Activated CD8-positive, alpha-beta memory T cell treated with anti-CD3 and anti-CD28 coated beads, Interleukin-2, amount 50 U/mL, for 48 hours (primary cell): ENCODE measurements around the gene P2RX7.
"Not testable (repeated sequence)": the region's sequence is repeated elsewhere in the genome, so short reads cannot be mapped to it uniquely, and the experiment has no call there.

Experiments used
- DNase-seq: peaks from one replicate; pipeline ENCODE4 v3.0.0-alpha.2; 2020

The P2RX7 gene

DNA sequence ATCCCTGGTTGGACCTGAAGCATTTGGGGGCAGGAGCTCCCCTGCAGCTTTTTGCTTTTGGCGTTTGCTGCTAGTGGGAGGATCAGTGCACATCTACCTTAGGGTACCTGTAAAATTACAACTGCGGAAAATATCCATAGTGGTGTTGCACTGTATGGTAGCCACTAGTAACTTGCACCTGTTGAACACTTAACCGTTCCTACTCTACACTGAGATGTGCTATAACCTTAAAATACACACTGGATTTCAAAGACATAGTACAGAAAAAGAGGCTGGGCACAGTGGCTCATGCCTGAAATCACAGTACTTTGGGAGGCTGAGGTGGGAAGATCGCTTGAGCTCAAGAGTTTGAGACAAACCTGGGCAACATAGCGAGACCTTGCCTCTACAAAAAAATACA, 80.2 kb downstream of the P2RX7 start:
- no peak for DNase-seq

DNA sequence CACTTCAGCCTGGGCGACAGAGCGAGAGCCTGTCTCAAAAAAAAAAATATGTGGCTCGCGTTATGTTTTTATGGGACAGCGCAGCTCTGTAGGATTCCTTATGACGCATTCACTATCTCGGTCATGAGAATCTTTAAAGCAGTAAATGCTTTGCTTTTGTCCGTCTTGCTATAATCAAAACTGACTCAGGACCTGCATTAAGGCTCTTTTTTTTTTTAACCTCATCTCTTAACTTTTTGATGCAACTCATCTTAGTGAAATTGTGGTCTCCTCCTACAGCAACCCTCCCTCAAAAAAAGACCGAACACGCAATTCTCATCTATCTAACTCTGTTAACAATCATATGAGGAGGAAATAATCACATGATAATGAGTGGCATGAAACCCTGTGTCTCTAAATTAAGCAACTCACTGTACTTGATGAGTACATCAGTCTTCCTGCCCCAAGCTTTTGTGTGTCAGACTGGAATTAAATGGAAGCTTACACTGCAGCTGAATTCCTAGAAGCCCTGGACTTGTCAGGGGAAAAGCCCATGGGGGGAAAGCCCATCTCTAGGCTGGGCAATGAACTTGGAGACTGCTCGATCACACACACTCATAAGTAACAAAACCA, 81.6 kb downstream of the P2RX7 start:
- no peak for DNase-seq

DNA sequence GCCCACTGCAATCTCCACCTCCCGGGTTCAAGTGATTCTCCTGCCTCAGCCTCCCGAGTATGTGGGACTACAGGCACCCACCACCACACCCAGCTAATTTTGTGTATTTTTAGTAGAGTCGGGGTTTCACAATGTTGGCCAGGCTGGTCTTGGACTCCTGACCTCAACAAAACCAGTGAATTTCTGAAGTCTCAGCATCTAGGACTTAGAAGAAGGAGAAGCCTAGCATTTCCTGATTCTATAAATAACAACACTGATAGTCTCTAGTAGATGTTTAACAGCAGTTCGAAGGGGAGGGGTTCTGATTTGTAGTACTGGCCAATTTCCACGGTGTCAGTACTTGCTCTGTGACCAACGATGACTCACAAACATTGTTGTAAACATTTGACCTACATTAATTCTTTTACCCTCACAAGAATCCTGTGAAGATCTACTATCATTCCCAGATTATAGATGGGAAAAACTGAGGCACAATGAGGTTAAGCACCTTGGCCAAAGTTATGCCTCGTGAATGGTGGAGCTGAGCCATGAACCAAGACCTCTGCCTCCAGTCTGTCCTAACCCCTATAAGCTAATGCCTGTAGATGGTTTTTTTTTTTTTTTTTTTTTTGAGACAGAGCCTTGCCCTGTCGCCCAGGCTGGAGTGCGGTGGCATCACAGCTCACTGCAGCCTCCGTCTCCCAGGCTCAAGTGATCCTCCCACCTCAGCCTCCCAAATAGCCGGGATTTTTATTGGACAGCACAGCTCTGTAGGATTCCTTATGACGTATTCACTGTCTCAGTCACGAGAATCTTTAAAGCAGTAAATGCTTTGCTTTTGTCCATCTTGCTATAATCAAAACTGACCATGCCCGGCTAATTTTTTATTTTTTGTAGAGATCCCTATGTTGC, 82.4 kb downstream of the P2RX7 start:
- no peak for DNase-seq

DNA sequence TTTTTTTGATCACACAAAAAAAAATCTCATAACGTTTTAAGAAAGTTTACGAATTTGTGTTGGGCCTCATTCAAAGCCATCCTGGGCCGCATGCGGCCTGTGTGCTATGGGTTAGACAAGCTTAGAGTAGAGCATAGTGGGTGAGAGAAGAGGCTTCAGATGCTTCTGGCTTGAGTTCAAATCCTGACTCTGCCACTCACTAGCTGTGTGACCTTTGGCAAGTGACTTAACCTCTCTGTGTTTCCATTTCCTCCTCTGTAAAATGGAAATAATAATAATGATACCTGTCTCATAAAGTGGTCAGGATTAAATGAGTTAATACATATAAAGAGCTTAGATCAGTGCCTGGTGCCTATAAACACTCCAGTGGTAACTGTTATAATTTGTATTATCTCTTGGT, 83.4 kb downstream of the P2RX7 start:
- DNase-seq, result no peak

DNA sequence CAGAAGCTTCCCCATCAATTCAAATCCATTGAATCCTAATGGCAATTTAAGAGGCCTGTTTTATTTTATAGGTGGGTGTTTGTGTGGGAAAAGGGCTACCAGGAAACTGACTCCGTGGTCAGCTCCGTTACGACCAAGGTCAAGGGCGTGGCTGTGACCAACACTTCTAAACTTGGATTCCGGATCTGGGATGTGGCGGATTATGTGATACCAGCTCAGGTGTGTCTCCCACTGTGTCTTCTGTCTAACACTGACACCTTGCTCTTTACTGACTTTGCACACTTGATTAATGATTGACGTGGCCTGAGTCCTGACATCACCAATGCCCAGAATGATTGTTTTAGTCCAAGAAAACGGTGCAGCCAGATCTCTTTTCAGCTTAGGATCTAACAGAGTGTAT, 84.4 kb downstream of the P2RX7 start:
- no peak for DNase-seq

DNA sequence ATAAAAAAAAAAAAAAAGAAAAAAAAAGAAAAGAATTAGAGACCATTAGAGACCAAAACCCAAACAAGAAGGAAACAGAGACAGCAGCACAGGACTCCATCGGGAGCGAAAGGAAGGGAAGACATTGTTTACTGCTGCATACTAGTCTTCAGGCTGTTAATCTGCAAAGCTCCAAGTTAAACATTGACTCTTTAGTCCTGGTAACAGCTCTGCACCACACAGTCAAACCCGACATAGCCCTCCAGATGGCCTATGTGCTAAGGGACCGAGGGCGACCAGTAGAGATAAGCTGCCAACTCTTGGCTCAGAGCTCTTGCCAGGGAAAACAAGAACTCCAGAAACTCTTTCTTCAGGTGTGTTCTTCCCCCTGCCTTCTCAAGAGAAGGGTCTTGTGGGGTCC, 85.1 kb downstream of the P2RX7 start:
- DNase-seq, result no peak

DNA sequence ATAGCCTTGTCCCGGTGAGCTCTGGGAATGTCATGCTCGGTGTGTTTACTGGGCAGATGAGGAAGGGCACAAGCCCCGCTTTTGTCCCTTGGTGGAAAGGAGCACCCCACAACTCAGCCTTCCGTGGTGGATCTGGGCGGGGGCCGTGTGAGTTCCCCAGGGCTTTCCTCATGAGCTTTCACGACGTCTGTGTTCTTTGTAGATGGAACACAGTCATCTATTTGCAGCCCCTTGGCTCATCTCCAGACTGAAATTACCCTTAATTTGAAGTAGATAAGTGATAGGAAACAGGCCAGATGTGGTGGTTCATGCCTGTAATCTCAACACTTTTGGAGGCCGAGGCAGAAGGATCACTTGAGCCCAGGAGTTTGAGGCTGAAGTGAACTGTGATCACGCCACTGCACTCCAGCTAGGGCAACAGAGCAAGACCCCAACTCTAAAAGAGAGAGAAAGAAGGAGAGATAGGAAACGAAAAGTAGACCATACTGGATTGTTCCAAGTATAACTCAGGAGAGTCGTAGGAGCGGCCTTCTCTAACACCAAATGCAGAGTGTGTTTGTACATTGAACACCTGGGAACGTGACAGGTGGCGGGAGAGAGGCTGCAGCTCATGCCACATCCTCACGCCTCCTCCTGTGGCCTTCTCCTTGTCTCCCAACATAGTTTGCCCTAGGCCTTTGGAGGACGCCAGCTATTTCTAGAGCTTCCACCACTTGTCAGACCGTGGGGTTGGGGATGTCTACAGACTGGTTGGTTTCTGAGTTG, 86.1 kb downstream of the P2RX7 start:
- no peak for DNase-seq

DNA sequence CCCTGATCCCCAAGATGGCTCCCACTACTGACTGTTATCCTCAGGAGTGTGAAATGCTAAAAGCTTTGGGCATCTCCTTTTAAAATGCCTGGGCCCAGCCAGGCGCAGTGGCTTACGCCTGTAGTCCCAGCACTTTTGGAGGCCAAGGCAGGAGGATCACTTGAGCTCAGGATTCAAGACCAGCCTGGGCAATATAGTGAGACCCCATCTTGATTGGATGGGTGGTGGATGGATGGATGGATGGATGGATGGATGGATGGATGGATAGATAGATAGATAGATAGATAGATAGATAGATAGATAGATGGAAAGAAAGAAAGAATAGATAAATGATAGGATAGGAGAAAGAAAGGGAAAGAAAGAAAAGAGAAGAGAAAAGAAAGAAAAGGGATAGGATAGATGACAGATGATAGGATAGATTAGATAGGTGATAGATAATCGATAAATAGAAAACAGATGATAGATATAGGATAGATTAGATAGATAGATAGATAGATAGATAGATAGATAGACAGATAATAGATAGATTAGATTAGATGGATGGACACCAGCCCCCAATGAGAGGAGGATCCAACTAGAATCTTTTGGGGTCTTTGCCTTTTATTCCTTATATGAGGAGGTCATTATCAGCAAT, 86.8 kb downstream of the P2RX7 start:
- DNase-seq, result no peak

DNA sequence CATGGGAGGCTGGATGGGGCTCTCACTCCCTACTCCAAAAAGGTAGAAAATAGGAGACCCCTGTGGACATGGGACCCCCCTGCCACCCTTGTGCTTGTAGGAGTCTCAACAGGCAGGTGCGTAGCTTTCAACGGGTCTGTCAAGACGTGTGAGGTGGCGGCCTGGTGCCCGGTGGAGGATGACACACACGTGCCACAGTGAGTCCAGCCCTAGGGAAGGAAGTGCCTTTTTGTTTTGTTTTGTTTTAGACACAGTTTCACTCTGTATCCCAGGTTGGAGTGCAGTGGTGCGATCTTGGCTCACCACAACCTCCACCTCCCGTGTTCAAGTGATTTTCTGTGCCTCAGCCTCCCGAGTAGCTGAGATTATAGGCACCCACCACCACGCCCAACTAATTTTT, 90.2 kb downstream of the P2RX7 start:
- DNase-seq, result no peak

DNA sequence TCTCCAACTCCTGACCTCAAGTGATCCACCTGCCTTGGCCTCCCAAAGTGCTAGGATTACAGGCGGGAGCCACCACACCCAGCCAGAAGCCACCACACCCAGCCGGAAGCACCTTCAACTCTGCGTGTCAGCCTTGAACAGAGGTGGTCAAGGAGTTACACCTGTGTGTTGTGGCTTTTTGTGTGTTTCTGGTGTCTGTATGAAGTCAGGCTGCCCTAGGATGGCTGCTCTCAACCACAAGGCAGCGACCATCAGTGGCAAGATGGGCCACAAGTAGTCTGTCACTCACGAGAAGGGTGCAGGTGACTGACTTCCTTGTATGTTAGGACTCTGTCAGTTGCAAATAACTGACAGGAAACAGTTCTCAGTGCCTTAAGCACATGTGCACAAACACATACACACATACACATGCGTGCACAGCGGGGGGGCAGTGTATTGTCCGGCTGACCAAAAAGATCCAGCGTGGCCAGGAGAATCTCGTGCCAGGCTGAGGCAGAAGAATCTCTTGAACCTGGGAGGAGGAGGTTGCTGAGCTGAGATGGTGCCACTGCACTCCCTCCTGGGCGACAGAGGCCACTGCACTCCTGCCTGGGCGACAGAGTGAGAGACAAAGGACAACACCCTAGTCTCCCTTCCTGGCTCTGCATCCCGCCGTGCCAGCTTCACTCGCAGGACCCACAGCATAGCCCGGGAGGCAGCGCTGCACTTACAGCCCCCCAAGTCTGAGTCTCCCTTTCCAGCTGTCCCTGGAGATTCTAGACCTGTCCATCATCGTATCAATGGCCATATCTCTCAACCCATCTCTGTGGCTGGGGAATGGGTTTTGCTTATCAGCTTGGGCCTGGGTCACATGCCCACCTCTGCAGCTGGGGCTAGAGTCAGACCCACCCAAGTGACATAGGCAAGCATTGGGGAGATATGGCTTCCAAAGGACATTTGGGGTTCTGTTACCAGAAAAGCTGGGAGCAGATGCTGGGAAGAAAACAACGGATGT, 90.9 kb downstream of the P2RX7 start:
- DNase-seq, result no peak

DNA sequence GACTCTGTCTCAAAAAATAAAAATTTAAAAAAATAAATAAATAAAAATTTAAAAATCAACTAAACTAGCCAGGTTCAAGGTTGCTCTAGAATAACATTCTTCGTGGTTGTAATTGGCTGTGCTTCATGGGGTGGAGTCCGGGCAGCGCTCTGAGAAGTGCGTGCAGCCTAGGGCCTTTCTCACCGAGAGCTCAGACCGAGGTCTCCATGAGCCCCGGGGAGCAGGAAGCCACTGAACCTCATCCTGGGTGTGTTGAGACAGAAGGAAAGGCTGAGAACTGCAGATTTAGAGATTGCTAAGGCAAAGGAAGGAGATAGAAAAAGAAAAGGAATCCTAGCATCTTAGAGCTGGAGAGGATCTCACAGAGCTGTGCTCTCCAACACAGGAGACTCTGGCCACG, 91.9 kb downstream of the P2RX7 start:
- no peak for DNase-seq

DNA sequence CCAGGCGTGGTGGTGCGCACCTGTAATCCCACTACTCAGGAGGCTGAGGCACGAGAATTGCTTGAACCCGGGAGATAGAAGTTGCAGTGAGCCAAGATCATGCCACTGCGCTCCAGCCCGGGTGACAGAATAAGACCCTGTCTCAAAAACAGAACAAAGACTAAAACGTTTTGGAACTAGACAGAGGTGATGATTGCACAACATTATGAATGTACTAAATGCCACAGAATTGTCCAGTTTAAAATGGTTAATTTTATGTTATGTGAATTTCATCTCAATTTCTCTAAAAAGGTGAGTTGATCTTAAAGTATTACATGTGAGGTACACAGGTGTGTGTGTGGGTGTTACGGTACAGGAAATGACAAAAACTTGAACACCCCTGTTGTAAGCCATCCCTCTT, 93.7 kb downstream of the P2RX7 start:
- no peak for DNase-seq

DNA sequence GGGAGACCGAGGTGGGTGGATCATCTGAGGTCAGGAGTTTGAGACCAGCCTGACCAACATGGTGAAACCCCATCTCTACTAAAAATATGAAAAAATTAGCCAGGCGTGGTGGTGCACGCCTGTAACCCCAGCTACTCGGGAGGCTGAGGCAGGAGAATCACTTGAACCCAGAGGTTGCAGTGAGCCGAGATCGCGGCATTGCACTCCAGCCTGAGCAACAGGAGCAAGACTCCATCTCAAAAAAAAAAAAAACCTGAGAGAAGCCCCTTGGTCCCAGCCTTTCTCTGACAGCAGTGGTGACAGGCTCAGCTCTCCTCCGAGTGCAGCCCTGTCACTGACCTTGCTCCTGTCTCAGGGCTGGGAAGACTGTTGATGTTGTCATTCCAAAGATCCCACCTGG, 94.2 kb downstream of the P2RX7 start:
- DNase-seq, result not testable (repeated sequence)

DNA sequence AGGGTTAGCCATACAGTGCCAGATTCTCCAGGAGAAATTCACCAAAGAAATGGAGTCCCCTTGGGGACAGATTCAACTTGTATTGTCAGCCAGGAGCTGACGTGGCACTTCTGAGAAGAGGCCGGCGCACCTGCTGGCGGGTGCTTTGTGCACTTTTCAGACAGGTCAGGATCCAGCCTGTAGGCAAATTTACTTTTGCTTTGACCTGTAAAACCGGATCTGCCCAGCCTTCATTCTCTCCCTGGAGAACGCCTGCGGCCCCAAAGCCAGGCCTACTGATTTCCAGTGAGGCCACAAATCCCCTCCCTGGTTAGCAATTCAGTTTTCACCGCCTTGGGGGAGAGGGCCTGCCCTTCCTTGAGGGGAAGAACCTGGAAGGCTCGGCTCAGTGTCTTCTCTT, 94.6 kb downstream of the P2RX7 start:
- DNase-seq, result no peak

DNA sequence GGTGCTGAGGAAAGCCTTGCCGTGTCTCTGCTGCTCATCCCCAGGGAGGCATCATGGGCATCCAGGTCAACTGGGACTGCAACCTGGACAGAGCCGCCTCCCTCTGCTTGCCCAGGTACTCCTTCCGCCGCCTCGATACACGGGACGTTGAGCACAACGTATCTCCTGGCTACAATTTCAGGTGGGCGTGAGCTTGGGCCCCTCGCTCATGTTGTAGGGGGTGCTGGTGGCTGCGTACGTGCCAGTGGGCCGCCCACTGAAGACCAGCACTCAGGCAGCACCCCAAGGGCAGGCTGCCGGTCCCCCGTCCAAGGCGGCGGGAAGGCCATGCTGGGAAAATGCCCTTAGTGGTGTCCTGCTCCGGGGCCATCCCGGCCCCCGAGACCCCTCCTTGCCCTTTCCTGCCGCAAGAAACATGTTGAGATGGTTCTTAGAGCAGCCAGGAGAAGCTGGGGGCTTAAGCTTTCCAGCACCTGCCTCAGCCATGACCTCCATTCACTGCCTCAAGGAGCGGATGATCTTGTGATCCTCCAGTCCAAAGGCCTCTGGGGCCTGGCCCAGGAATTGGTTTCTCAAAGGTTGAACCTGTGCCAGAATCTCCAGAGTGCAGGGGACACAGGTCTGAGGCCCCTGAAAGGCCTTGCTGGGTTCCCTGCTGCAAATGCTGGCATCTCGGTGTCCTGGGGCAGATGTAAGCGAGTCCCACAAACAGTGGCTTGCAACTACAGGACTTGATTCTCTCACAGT, 96.4 kb downstream of the P2RX7 start:
- DNase-seq, result no peak

DNA sequence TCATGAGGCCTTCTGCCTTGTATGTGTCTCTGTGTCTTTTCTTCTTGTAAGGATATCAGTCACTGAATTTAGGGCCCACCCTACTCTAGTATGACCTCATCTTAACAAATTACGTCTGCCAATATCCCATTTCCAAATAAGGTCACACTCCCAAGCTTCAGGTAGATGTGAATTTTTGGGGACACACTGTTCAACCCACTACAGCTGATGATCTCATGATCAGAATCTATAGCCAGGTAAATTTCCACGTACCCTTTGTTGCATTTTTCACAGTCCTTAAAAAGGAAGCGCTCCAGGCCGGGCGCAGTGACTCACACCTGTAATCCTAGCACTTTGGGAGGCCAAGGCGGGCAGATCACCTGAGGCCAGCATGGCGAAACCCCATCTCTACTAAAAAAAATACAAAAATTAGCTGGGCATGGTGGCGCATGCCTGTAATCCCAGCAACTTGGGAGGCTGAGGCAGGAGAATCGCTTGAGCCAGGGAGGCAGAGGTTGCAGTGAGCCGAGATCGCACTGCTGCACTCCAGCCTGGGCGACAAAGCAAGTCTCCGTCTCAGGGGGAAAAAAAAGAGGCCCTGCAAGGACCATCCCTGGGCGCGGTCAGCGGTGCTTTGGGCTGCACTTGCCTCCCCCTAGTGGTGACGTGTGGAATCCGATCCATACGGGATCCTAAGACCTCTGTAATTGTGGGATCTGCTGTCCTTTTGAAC, 97.3 kb downstream of the P2RX7 start:
- DNase-seq, result peak; percentile 82

DNA sequence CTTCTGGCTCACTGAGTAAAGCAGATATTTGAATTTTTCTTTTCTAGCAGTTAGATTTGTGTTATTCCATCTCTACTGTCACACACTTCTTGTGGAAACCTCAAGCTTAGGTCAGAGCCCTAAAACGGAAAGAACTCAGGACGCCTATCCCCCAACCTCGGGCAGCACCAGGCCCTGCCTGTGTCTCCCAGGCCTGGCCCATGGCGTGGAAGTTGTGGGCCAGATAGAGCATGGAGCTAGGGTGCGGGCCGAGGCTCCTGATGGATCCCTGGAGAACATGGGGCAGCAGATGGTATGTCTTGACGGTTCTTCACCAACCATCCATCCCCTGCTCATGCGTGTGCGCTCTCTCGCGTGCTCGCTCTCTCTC, 97.8 kb downstream of the P2RX7 start:
- no peak for DNase-seq

DNA sequence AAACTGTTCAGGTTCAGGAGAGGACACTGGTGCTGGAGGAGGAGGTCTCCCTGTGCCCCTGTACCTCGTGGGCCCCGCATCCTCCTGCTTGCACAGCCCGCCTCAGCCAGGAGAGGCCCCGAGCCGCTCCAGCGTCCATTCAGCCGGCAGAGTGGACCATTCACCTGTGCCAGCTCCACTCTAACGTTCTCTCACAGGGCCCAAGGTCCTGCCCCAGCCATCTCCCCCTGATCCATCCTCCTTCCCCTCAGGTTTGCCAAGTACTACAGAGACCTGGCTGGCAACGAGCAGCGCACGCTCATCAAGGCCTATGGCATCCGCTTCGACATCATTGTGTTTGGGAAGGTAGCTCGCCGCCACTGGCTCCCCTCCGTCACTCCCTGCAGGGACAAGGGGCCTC, 99.5 kb downstream of the P2RX7 start:
- DNase-seq, result no peak

DNA sequence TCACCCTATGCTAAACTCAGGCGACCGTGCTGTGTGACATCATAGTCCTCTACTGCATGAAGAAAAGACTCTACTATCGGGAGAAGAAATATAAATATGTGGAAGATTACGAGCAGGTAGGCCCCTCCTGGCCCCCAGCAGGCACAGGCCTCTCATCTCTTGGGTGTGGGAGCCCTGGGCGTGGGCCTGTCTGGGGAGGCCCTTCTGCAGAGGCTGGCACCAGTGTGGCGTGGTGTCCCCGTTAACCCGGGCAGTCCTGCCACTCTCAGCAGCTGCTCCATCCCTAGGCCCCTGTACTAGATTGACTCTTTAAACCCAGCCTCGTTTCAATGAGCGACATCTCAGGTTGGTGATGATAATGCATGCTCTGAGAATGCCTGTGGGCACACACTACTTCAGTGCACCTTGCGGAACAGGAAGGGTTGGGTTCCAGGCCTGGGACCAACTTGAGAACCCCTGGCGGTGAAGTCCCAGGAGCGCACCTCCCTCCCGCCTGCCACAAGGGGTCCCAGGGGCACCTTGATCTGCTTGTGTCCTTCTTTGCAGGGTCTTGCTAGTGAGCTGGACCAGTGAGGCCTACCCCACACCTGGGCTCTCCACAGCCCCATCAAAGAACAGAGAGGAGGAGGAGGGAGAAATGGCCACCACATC, 100.4 kb downstream of the P2RX7 start:
- no peak for DNase-seq

DNA sequence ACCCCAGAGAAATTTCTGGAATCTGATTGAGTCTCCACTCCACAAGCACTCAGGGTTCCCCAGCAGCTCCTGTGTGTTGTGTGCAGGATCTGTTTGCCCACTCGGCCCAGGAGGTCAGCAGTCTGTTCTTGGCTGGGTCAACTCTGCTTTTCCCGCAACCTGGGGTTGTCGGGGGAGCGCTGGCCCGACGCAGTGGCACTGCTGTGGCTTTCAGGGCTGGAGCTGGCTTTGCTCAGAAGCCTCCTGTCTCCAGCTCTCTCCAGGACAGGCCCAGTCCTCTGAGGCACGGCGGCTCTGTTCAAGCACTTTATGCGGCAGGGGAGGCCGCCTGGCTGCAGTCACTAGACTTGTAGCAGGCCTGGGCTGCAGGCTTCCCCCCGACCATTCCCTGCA, 100.9 kb downstream of the P2RX7 start:
- no peak for DNase-seq
